Measurements from ENCODE around the gene ONECUT1.

Gene ONECUT1

GRCh38 chr15:52764731-52765130, 25.4 kb downstream of the ONECUT1 start:
- no peaks in the 10 kb centered on the region for H3F3A ChIP-seq (ENCODE audit: insufficient read depth, low read length)
- no peak overlapping the region for H3K27ac ChIP-seq (ENCODE audit: low read depth, low read length, poor library complexity, severe bottlenecking)
- H3K36me3 ChIP-seq (ENCODE audit: insufficient read depth, low read length), result no peaks in the 10 kb centered on the region
- H3K4me3 ChIP-seq (ENCODE audit: low read depth, low read length, poor library complexity, severe bottlenecking), result no peak overlapping the region
- H3K79me2 ChIP-seq (ENCODE audit: insufficient read depth, low read length), result no peaks in the 10 kb centered on the region
- H4K20me1 ChIP-seq (ENCODE audit: insufficient read depth, low read length), result no peaks in the 10 kb centered on the region
- H3K9me3 ChIP-seq (ENCODE audit: low read length), result no peaks in the 10 kb centered on the region
- H3K4me2 ChIP-seq (ENCODE audit: low read length), result no peak overlapping the region
- TF ChIP-seq EZH2 (IDR thresholded peaks at IDR 0.05; ENCODE audit: borderline replicate concordance, low read length) (no peak), CTCF (IDR thresholded peaks at IDR 0.05; ENCODE audit: low read length) (no peak)
- H3K4me1 ChIP-seq (ENCODE audit: insufficient read depth, low read length, severe bottlenecking), result no peaks in the 10 kb centered on the region
- H3K27me3 ChIP-seq (ENCODE audit: insufficient read depth, low read length), result peaks cover 4% of the 10 kb centered on the region; the same call in 1 of the 2 replicates
- H2AFZ ChIP-seq (ENCODE audit: low read length), result no peak overlapping the region
- no peak overlapping the region for H3K9ac ChIP-seq (ENCODE audit: low read length)
- no peaks in the 10 kb centered on the region for H3K9me2 ChIP-seq (ENCODE audit: low read depth, low read length)

GRCh38 chr15:52762621-52763020, 27.5 kb downstream of the ONECUT1 start:
- no peaks in the 10 kb centered on the region for H3K9me3 ChIP-seq (ENCODE audit: low read length)
- no peaks in the 10 kb centered on the region for H3K4me1 ChIP-seq (ENCODE audit: insufficient read depth, low read length, severe bottlenecking)
- no peaks in the 10 kb centered on the region for H3K36me3 ChIP-seq (ENCODE audit: insufficient read depth, low read length)
- H3F3A ChIP-seq (ENCODE audit: insufficient read depth, low read length), result no peaks in the 10 kb centered on the region
- no peaks in the 10 kb centered on the region for H3K9me2 ChIP-seq (ENCODE audit: low read depth, low read length)
- peaks cover 8% of the 10 kb centered on the region; the same call in 1 of the 2 replicates for H3K27me3 ChIP-seq (ENCODE audit: insufficient read depth, low read length)
- no peak for TF ChIP-seq CTCF (IDR thresholded peaks at IDR 0.05; ENCODE audit: low read length)
- no peak for TF ChIP-seq EZH2 (IDR thresholded peaks at IDR 0.05; ENCODE audit: borderline replicate concordance, low read length)
- H3K4me2 ChIP-seq (ENCODE audit: low read length), result no peak overlapping the region
- no peaks in the 10 kb centered on the region for H3K79me2 ChIP-seq (ENCODE audit: insufficient read depth, low read length)
- no peak overlapping the region for H3K27ac ChIP-seq (ENCODE audit: low read depth, low read length, poor library complexity, severe bottlenecking)
- no peak overlapping the region for H2AFZ ChIP-seq (ENCODE audit: low read length)
- no peak overlapping the region for H3K9ac ChIP-seq (ENCODE audit: low read length)
- no peaks in the 10 kb centered on the region for H4K20me1 ChIP-seq (ENCODE audit: insufficient read depth, low read length)
- H3K4me3 ChIP-seq (ENCODE audit: low read depth, low read length, poor library complexity, severe bottlenecking), result no peak overlapping the region

DNA sequence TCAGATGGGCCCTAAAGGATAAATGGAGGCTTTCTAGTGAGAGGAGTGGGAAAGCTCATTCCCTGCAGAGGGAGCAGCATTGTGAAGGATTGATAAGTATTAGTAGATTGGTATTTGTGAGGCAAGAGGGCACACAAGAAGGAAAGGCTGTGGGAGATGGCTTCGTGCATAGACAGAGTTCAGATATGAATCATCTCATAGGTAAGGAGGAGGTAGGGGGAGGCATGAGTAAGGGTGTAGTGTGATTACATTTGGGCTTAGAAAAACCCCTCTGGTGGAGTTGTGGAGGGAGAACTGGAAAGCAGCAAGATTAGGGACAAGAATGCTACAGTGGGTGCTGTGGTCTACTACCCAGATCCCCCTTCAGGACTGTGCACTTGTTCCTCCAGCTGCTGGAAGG, 29.6 kb downstream of the ONECUT1 start:
- Histone ChIP-seq H4K20me1 (ENCODE audit: insufficient read depth, low read length) (no peaks in the 10 kb centered on the region), H3K27me3 (ENCODE audit: insufficient read depth, low read length) (0 out of 2 replicates have a peak, but pooled peaks cover 4% of the 10 kb centered on the region), H2AFZ (ENCODE audit: low read length) (no peak overlapping the region), H3K9me3 (ENCODE audit: low read length) (no peaks in the 10 kb centered on the region), H3K4me1 (ENCODE audit: insufficient read depth, low read length, severe bottlenecking) (no peaks in the 10 kb centered on the region), H3K36me3 (ENCODE audit: insufficient read depth, low read length) (no peaks in the 10 kb centered on the region), H3K9me2 (ENCODE audit: low read depth, low read length) (no peaks in the 10 kb centered on the region), H3K4me3 (ENCODE audit: low read depth, low read length, poor library complexity, severe bottlenecking) (no peak overlapping the region), H3K79me2 (ENCODE audit: insufficient read depth, low read length) (no peaks in the 10 kb centered on the region), H3K4me2 (ENCODE audit: low read length) (no peak overlapping the region), H3F3A (ENCODE audit: insufficient read depth, low read length) (no peaks in the 10 kb centered on the region), H3K27ac (ENCODE audit: low read depth, low read length, poor library complexity, severe bottlenecking) (no peak overlapping the region), H3K9ac (ENCODE audit: low read length) (no peak overlapping the region)
- TF ChIP-seq EZH2 (IDR thresholded peaks at IDR 0.05; ENCODE audit: borderline replicate concordance, low read length) (no peak), CTCF (IDR thresholded peaks at IDR 0.05; ENCODE audit: low read length) (no peak)

Measured in OCI-LY1 (cell line).